ENCODE results near the gene PPFIBP1.
"Not testable (repeated sequence)": the region's sequence is repeated elsewhere in the genome, so short reads cannot be mapped to it uniquely, and the experiment has no call there.

The PPFIBP1 gene

GRCh38 chr12:27544858-27545257 lies 20.9 kb downstream of the PPFIBP1 start:
- not testable (repeated sequence) for ATAC-seq

DNA sequence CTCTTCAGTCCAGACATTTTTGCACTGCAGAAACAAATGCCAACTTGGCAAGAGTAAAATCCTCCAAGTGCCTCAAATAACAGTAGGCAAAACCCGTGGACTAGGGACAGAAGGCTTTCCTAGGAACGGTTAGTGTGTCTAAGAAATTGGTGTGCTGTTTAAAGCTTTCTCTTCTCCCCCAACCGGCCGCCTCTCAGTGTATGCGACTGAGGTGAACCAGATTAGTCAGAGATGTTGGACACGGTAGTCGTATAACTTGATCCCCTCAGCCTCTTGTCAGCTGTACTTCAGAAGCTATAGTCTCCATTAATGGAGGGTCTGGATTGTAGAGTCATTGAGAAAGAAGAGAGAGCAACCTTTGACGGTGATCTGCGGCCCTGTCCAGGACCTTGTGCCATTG lies 21.7 kb downstream of the PPFIBP1 start:
- no peak for ATAC-seq

GRCh38 chr12:27547592-27547991 lies 23.6 kb downstream of the PPFIBP1 start:
- ATAC-seq: no peak

DNA sequence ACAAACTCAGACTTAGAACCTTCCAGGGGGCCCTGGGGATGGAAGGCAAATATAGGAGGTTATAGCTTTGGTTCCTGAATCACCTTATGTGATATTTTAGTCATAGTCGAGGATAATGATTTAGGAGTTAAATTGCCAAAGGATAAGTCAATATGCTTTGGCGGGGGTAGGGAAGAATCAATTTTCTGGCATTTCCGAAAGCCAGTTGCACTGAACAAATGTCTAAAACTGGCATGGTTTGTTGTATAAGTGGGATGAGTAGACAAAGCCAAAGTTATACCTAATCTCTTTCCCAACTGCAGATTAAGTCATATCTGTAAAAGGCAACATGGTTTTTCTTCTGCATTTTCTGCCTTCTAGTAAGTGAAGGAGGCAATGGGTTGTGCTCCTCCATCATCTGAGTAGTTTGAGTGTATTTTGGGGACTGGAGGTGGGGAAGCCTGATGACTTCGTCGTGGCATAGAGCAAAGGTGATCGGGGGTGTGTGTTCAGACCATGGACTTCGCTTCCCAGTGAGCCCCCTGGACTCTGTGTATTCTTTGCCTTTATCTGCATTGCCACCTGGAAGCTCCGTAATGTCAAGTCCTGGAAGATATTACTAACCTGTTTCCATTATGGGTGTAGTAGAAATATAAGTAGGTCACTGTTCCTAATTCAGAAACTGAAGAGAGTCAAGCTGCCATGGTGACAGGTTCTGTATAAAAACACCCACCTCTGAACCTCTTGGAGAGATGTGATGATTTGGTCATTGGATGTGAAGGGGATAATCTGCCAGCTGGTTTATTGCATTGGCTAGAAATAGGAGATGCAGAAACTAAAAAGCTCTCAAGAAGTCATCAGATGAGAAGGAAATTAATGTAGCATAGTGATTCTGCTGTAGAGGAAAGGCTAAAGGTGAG lies 24.5 kb downstream of the PPFIBP1 start:
- no peak for ATAC-seq

- no peak for ATAC-seq
These were observed 25.3 kb downstream of the PPFIBP1 start for GRCh38 chr12:27549236-27549800.

GRCh38 chr12:27549801-27550652 lies 26.0 kb downstream of the PPFIBP1 start:
- ATAC-seq: no peak

DNA sequence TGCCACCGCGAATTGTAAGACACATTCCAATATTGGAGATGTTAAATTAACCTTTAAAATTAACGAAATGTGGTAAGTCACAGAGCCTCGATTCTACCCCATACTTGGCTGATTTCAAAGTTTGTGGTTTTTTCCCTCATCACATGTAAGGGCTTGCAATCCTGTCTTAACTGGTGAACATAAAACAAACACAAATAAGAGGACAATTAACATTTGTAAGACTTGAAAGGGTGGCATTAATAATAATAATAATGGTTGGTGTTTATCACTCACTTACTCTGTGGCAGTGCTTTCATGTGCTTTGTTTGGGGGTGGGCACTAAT lies 26.6 kb downstream of the PPFIBP1 start:
- no peak for ATAC-seq

GRCh38 chr12:27551172-27551840 lies 27.3 kb downstream of the PPFIBP1 start:
- ATAC-seq: no peak

DNA sequence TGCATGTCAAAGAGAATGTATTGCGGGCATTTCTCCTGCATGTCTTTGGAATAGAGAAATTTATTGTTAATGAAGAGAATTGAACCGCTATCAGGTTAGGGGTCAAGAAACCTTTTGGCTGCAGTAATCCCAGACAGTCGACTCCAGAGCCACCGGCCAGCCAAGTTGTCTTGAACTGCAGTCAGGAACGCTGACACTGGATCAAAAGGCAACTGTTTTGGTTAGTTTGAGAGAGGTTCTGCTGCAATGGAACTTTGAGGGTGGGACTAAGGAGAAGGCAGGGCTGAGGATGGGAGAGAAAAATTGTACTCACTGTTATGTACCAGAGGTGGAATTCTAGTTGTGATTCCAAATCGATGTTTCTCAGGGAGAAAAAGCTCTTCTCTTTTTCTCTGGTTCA lies 28.2 kb downstream of the PPFIBP1 start:
- ATAC-seq: no peak

- peak in 1 of 2 donors; percentile 38 for ATAC-seq
These were observed 29.0 kb downstream of the PPFIBP1 start for GRCh38 chr12:27552886-27553560.

DNA sequence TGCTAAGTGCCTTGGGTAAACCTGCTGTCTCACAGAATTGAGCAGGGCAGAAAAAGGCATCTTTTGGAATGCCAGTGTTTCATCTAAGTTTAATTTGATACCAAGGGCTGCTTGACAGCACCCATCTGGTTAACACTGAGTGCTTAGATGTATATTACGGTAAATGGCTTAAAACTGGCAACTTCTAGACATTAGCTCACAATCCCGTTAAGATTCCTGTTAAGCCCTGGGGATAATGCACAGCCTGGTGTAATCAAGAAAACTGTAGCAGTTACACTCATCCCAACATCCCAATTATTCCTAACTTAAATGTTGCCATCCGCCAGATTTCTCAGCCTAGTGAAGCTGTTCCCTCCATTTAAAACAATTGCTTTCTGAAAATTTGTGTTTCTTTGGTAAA lies 29.9 kb downstream of the PPFIBP1 start:
- ATAC-seq: no peak

DNA sequence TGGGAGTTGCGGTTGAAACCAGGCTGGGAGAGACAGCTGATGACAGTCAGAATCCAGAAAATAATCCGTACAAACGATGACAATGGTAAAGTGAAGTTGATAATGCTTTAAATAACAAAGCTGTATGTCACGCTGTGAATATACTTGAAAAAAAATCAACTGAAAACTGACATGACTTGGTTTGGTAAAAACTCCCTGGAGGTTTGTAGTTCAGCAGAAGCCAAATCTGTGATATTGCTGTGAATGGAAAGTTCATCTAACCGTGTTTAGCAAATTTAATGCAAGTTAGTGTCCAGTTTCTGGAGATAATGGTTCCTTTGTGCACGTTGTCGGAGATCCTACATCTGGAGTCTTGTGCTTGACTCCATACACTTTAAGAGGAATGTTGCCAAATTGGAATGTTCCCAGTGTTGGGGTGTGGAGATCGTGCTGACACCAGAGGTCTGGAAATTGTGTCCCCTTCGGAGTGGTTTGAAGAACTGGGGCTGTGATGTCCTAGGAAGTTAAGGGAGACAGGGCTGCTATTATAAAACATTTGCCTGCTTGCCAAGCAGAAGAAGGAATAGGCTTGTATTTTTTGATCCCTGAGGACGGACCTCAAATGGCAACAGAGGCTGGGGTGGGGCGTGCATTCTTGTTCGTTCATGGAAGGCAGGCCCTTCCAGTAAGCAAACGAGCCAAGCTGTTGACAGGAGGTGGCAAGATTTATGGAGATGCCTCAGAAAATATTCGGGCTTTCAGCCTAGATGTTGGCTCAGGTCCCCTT lies 30.6 kb downstream of the PPFIBP1 start:
- ATAC-seq: no peak

- ATAC-seq: no peak
These were observed 31.4 kb downstream of the PPFIBP1 start for GRCh38 chr12:27555361-27555760.

DNA sequence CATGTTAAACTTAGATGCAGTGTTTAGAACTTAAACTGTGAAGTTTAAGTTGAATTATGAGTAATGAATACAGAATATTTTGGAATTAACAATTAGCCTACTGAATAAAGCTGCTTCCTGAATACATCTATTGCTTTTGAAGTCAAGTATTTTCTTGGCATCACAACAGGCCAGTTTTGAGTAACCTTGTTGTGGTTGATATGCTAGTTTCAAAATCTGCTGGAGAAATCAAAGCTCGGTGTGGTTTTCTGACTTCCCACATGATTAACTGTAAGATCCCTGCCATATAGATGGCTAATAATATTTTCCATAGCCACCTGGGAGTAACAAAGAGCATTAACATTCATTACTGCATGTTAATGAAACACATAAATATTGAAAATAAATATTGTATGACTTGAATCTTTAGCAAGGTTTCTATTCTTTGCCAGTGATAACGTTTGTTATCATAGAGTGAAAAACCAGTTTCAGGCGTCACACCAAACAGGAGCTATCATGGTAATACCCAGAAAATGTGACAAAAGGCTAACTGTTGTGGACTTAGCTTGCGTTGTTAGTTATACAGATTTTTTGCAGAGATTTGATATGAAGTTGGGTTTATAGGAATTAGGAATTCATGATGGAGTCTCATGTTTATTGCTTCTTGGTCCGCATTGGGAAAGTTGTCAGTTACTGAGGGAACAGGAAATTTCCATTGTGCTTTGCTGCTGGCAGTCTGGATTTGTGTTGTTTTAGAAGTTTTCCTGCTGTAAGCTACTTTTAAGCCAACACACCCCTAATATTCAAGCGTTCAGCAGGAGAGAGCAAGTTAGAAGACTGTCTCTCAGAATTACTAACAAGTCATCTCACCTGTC lies 32.1 kb downstream of the PPFIBP1 start:
- no peak for ATAC-seq

- no peak for ATAC-seq
These were observed 36.1 kb downstream of the PPFIBP1 start for GRCh38 chr12:27560126-27560525.

GRCh38 chr12:27561535-27562350 lies 37.7 kb downstream of the PPFIBP1 start:
- no peak for ATAC-seq

DNA sequence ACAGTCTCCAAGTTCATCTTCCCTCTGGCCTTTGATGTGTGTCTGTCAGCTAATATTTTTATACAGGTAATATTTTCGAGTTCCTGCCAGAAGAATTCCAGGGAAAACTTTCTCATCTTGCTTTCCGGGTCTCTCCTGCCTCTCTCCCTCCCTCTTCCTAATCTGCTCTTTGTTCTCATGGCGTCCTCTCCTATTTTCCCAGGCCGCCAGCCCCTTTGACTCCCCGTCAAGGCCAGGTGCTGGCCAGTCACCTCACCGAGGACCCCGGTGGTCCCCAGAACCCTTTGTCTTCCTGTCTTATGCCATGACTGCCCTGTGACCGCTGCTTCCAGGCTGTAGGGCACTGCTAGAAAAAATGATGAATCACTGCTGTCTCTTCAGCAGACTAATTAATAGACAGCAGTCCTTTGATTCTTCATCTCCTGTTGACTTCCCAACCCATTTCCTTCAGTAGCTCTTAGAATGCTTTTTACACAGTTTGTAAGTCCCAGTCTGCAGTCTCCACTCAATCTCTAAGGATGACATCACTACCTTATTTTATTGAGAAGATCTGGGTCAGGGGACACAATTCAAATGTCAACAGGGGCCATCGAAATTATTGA lies 40.7 kb downstream of the PPFIBP1 start:
- ATAC-seq: no peak

- ATAC-seq: no peak
These were observed 42.2 kb downstream of the PPFIBP1 start for GRCh38 chr12:27566159-27566558.

GRCh38 chr12:27566626-27567025 lies 42.6 kb downstream of the PPFIBP1 start:
- ATAC-seq: no peak

Data from activated CD4-positive, CD25-positive, alpha-beta regulatory T cell treated with anti-CD3 and anti-CD28 coated beads, Interleukin-2, amount 50 U/mL, for 24 hours (primary cell).